H9 (cell line): Measurements from ENCODE around the gene DDX25. TPM values are rescaled to one million over a fixed set of nuclear protein-coding genes. Genes with fewer than 3 reads are reported as not detected.
A peak's percentile ranks its signal among the peaks of the same experiment; 100 is the strongest.

Source experiments
- DNase-seq: peaks from one replicate; pipeline ENCODE4 v3.0.0-alpha.2; 2017
- H2AFZ ChIP-seq: one replicate; pipeline ENCODE4 v1.6.1; 2013; ENCODE audit warnings: mild to moderate bottlenecking, low read length, control low read depth, moderate library complexity
- H2AK5ac ChIP-seq: 2 replicates; pipeline ENCODE4 v1.6.1; 2013; ENCODE audit warnings: low read length, control low read depth, mixed read lengths; ENCODE audit not compliant: insufficient read length
- H2BK120ac ChIP-seq: one replicate; pipeline ENCODE4 v1.6.1; 2013; ENCODE audit warnings: low read depth, mild to moderate bottlenecking, low read length, control low read depth, inconsistent platforms; ENCODE audit not compliant: poor library complexity, severe bottlenecking
- H2BK12ac ChIP-seq: 2 replicates; pipeline ENCODE4 v1.6.1; 2013; ENCODE audit warnings: low read length, control low read depth, mixed read lengths, low read depth; ENCODE audit not compliant: insufficient read length
- H2BK15ac ChIP-seq: 2 replicates; pipeline ENCODE4 v1.6.1; 2013; ENCODE audit warnings: low read depth, low read length, control low read depth
- H2BK20ac ChIP-seq: one replicate; pipeline ENCODE4 v1.6.1; 2013; ENCODE audit warnings: low read depth, mild to moderate bottlenecking, low read length, control low read depth, inconsistent platforms; ENCODE audit not compliant: poor library complexity, severe bottlenecking
- H2BK5ac ChIP-seq: 2 replicates; pipeline ENCODE4 v1.6.1; 2013; ENCODE audit warnings: low read length, control low read depth, mixed read lengths; ENCODE audit not compliant: insufficient read length
- H3K14ac ChIP-seq: 2 replicates; pipeline ENCODE4 v1.6.1; 2013; ENCODE audit warnings: low read length, control low read depth; ENCODE audit not compliant: insufficient read depth
- H3K18ac ChIP-seq: 2 replicates; pipeline ENCODE4 v1.6.1; 2013; ENCODE audit warnings: low read depth, mild to moderate bottlenecking, mixed read lengths, low read length, control low read depth; ENCODE audit not compliant: insufficient read length
- H3K23ac ChIP-seq: 2 replicates; pipeline ENCODE4 v1.6.1; 2013; ENCODE audit warnings: low read length, control low read depth, mixed read lengths, low read depth; ENCODE audit not compliant: insufficient read length
- H3K23me2 ChIP-seq: 2 replicates; pipeline ENCODE4 v1.6.1; 2013; ENCODE audit warnings: low read depth, mild to moderate bottlenecking, mixed read lengths, low read length, control low read depth; ENCODE audit not compliant: insufficient read length, poor library complexity, severe bottlenecking
- H3K27ac ChIP-seq: 2 replicates; pipeline ENCODE4 v1.5.1; 2013; ENCODE audit warnings: low read length, control low read depth, mixed read lengths, low read depth; ENCODE audit not compliant: insufficient read length
- H3K27me3 ChIP-seq: 2 replicates; pipeline ENCODE4 v1.6.1; 2013; ENCODE audit warnings: low read length, control low read depth, inconsistent platforms; ENCODE audit not compliant: insufficient read depth
- H3K4ac ChIP-seq: 2 replicates; pipeline ENCODE4 v1.6.1; 2013; ENCODE audit warnings: low read depth, mild to moderate bottlenecking, control low read depth, inconsistent platforms, low read length, moderate library complexity
- H3K4me1 ChIP-seq: 2 replicates; pipeline ENCODE4 v1.6.1; 2013; ENCODE audit warnings: low read length, control low read depth, inconsistent platforms; ENCODE audit not compliant: insufficient read depth
- H3K4me2 ChIP-seq: 2 replicates; pipeline ENCODE4 v1.6.1; 2013; ENCODE audit warnings: low read length, control low read depth, mixed read lengths; ENCODE audit not compliant: insufficient read length, insufficient read depth
- H3K56ac ChIP-seq: 2 replicates; pipeline ENCODE4 v1.6.1; 2013; ENCODE audit warnings: low read depth, mild to moderate bottlenecking, mixed read lengths, low read length, control low read depth; ENCODE audit not compliant: insufficient read length
- H3K79me1 ChIP-seq: 2 replicates; pipeline ENCODE4 v1.6.1; 2013; ENCODE audit warnings: low read depth, mild to moderate bottlenecking, moderate library complexity, low read length, control low read depth, inconsistent platforms; ENCODE audit not compliant: insufficient read depth, poor library complexity, severe bottlenecking
- H3K79me2 ChIP-seq: 2 replicates; pipeline ENCODE4 v1.6.1; 2013; ENCODE audit warnings: low read length, control low read depth, inconsistent platforms; ENCODE audit not compliant: insufficient read depth
- H3K9ac ChIP-seq: 2 replicates; pipeline ENCODE4 v1.6.1; 2013; ENCODE audit warnings: low read length, control low read depth, mixed read lengths; ENCODE audit not compliant: insufficient read length; ENCODE audit errors: extremely low read depth
- H3K9me3 ChIP-seq: one replicate; pipeline ENCODE4 v1.6.1; 2013; ENCODE audit warnings: low read depth, low read length, inconsistent platforms; ENCODE audit not compliant: control insufficient read depth
- H3T11ph ChIP-seq: one replicate; pipeline ENCODE4 v1.6.1; 2013; ENCODE audit warnings: mild to moderate bottlenecking, low read length, control low read depth, inconsistent platforms
- H4K20me1 ChIP-seq: one replicate; pipeline ENCODE4 v1.6.1; 2013; ENCODE audit not compliant: control insufficient read depth, insufficient read length, insufficient read depth
- H4K5ac ChIP-seq: 2 replicates; pipeline ENCODE4 v1.6.1; 2013; ENCODE audit warnings: low read depth, mild to moderate bottlenecking, mixed read lengths, low read length, control low read depth; ENCODE audit not compliant: insufficient read length
- H4K8ac ChIP-seq: replicated peaks from 2 replicates; pipeline ENCODE4 v1.6.1; 2013; ENCODE audit warnings: low read length, control low read depth, mixed read lengths, low read depth; ENCODE audit not compliant: insufficient read length
- H4K91ac ChIP-seq: 2 replicates; pipeline ENCODE4 v1.6.1; 2013; ENCODE audit warnings: low read depth, mild to moderate bottlenecking, moderate library complexity, mixed read lengths, low read length, control low read depth; ENCODE audit not compliant: insufficient read length
- H3K27ac Mint-ChIP-seq, 3 experiments: 2 replicates in 2 of 3; 3 replicates in 1 of 3; pipeline ENCODE4 v1.8.0; 2020 to 2021; ENCODE audit warnings: mixed read lengths in 3 of 3, mild to moderate bottlenecking in 1 of 3, moderate library complexity in 1 of 3
- H3K27me3 Mint-ChIP-seq: 2 replicates; pipeline ENCODE4 v1.8.0; 2021; ENCODE audit warnings: low read depth, mild to moderate bottlenecking, moderate library complexity, mixed read lengths
- H3K36me3 Mint-ChIP-seq, 3 experiments: 2 replicates in 2 of 3; 3 replicates in 1 of 3; pipeline ENCODE4 v1.8.0; 2020 to 2021; ENCODE audit warnings: low read depth in 3 of 3, mixed read lengths in 3 of 3; ENCODE audit not compliant: insufficient read depth in 1 of 3
- H3K4me1 Mint-ChIP-seq, 2 experiments: 2 replicates each; pipeline ENCODE4 v1.8.0; 2020; ENCODE audit warnings: mixed read lengths in 2 of 2
- H3K4me3 Mint-ChIP-seq, 2 experiments: 2 replicates in 1 of 2; 3 replicates in 1 of 2; pipeline ENCODE4 v1.8.0; 2020 to 2021; ENCODE audit warnings: mild to moderate bottlenecking in 2 of 2, mixed read lengths in 2 of 2, moderate library complexity in 1 of 2
- H3K9me3 Mint-ChIP-seq, 2 experiments: 2 replicates in 1 of 2; 3 replicates in 1 of 2; pipeline ENCODE4 v1.8.0; 2020; ENCODE audit warnings: mild to moderate bottlenecking in 2 of 2, mixed read lengths in 2 of 2, moderate library complexity in 1 of 2
- CTCF ChIP-seq: fragments of 200-600 bp; sonication (generic); conservative IDR thresholded peaks from 3 replicates; pipeline ENCODE4 v1.8.0; 2021; ENCODE audit warnings: antibody characterized with exemption, mild to moderate bottlenecking
- WGBS: extraction: QIAGEN DNeasy Blood & Tissue Kit; methylation state at CpG from one replicate; pipeline ENCODE4 v1.1.7; 2013; ENCODE audit warnings: missing lambda C conversion rate, low lambda C conversion rate, mixed read lengths; ENCODE audit not compliant: insufficient read length; ENCODE audit errors: extremely low coverage; 5-methylcytosine and 5-hydroxymethylcytosine counted together
- total RNA-seq: library from RNA; stranded (reverse); gene quantifications from 2 replicates; pipeline ENCODE4 v1.2.1, GENCODE V29; 2021

The DDX25 gene
- total RNA-seq, 1 experiment from 2014 or later = 6.9 TPM

- no peak overlapping the region for H3K56ac ChIP-seq
- DNase-seq = no peak
- Mint-ChIP-seq H3K9me3 (no peaks in the 10 kb centered on the region), H3K4me3 (no peak overlapping the region), H3K4me1 (peaks cover 8 to 19% of the 10 kb centered on the region in 2 experiments), H3K36me3 (no peaks in the 10 kb centered on the region), H3K27ac (peak overlapping the region in 1 of 3 experiments; percentile 83; a peak in 1 of 7 replicates), H3K27me3 (no peaks in the 10 kb centered on the region; the same call in 1 of the 2 replicates)
- H3K79me2 ChIP-seq = no peaks in the 10 kb centered on the region
- H4K91ac ChIP-seq = no peak overlapping the region
- H3K4ac ChIP-seq = no peak overlapping the region
- H3K4me2 ChIP-seq = no peak overlapping the region
- no peak overlapping the region for H4K8ac ChIP-seq
- no peak overlapping the region for H2BK5ac ChIP-seq
- H2BK20ac ChIP-seq = no peak overlapping the region
- no peak overlapping the region for H3K9ac ChIP-seq
- WGBS = no CpG with 5 or more reads among the region's 11 CpGs
- no peaks in the 10 kb centered on the region for H3K27me3 ChIP-seq
- H4K5ac ChIP-seq = no peak overlapping the region
- no peaks in the 10 kb centered on the region for H3K23me2 ChIP-seq
- TF ChIP-seq CTCF = no peak
- no peaks in the 10 kb centered on the region for H3K4me1 ChIP-seq
- no peak overlapping the region for H2BK120ac ChIP-seq
- no peak overlapping the region for H2AFZ ChIP-seq
- no peak overlapping the region for H2AK5ac ChIP-seq
- H3K79me1 ChIP-seq = no peaks in the 10 kb centered on the region
- H3T11ph ChIP-seq = no peak overlapping the region
- H2BK15ac ChIP-seq = no peak overlapping the region
- H4K20me1 ChIP-seq = no peaks in the 10 kb centered on the region
- no peak overlapping the region for H3K27ac ChIP-seq
- H3K18ac ChIP-seq = no peak overlapping the region
- no peak overlapping the region for H3K14ac ChIP-seq
- no peak overlapping the region for H2BK12ac ChIP-seq
- H3K23ac ChIP-seq = no peak overlapping the region
- H3K9me3 ChIP-seq = no peaks in the 10 kb centered on the region
Observed at GRCh38 chr11:125950178-125950490, 45.8 kb downstream of the DDX25 start.
